Effector memory CD4-positive, alpha-beta T cell (primary cell): Measurements from ENCODE around the gene MFAP3L.

Experiments
- DNase-seq, 3 donors: peaks; one replicate each; pipeline ENCODE4 v3.0.0-alpha.2; 2020
- H3K27ac ChIP-seq: 2 replicates; pipeline ENCODE4 v1.7.0; 2013; ENCODE audit warnings: mild to moderate bottlenecking, low read length, moderate library complexity; ENCODE audit not compliant: insufficient read depth, poor library complexity, severe bottlenecking
- H3K27me3 ChIP-seq: replicated peaks from 2 replicates; pipeline ENCODE4 v1.7.0; 2013; ENCODE audit warnings: mild to moderate bottlenecking, low read length; ENCODE audit not compliant: insufficient read depth, control insufficient read depth, poor library complexity, severe bottlenecking
- H3K36me3 ChIP-seq: 2 replicates; pipeline ENCODE4 v1.7.0; 2013; ENCODE audit warnings: mild to moderate bottlenecking, low read length, moderate library complexity; ENCODE audit not compliant: control insufficient read depth, insufficient read depth
- H3K4me1 ChIP-seq: 2 replicates; pipeline ENCODE4 v1.7.0; 2013; ENCODE audit warnings: low read length, mild to moderate bottlenecking; ENCODE audit not compliant: control insufficient read depth, insufficient read depth, poor library complexity, severe bottlenecking
- H3K4me3 ChIP-seq: 2 replicates; pipeline ENCODE4 v1.7.0; 2013; ENCODE audit warnings: low read length, low read depth, mild to moderate bottlenecking; ENCODE audit not compliant: insufficient read depth, poor library complexity, severe bottlenecking
- H3K9me3 ChIP-seq: 2 replicates; pipeline ENCODE4 v1.7.0; 2013; ENCODE audit warnings: mild to moderate bottlenecking, low read length, moderate library complexity; ENCODE audit not compliant: control insufficient read depth
- total RNA-seq, 3 donors: gene quantifications; one replicate each; lab custom pipeline; 2026; lab: John Stamatoyannopoulos, UW

The MFAP3L gene
- total RNA-seq = 0.97 to 1.8 (median 1.2) reads per million in 3 donors

GRCh38 chr4:170026253-170027021 lies at the start of gene MFAP3L:
TSS of gene MFAP3L (minus strand) at chr4:170026395. CDS start at chr4:170005877, 20,518 bp downstream.
- DNase-seq = peak; percentile 71 to 75 (median 74)
- Histone ChIP-seq H3K36me3 (no peaks in the 10 kb centered on the region), H3K4me1 (no peaks in the 10 kb centered on the region), H3K27me3 (no peaks in the 10 kb centered on the region), H3K4me3 (peak within 1 kb of the TSS; percentile 84), H3K9me3 (no peaks in the 10 kb centered on the region), H3K27ac (peak within 1 kb of the TSS; percentile 76)

GRCh38 chr4:170071196-170071595 lies 45.0 kb upstream of the MFAP3L start:
- no peak for DNase-seq
- Histone ChIP-seq H3K4me1 (no peaks in the 10 kb centered on the region), H3K36me3 (no peaks in the 10 kb centered on the region), H3K27ac (no peak overlapping the region), H3K9me3 (no peaks in the 10 kb centered on the region), H3K4me3 (no peak overlapping the region), H3K27me3 (no peaks in the 10 kb centered on the region)

DNA sequence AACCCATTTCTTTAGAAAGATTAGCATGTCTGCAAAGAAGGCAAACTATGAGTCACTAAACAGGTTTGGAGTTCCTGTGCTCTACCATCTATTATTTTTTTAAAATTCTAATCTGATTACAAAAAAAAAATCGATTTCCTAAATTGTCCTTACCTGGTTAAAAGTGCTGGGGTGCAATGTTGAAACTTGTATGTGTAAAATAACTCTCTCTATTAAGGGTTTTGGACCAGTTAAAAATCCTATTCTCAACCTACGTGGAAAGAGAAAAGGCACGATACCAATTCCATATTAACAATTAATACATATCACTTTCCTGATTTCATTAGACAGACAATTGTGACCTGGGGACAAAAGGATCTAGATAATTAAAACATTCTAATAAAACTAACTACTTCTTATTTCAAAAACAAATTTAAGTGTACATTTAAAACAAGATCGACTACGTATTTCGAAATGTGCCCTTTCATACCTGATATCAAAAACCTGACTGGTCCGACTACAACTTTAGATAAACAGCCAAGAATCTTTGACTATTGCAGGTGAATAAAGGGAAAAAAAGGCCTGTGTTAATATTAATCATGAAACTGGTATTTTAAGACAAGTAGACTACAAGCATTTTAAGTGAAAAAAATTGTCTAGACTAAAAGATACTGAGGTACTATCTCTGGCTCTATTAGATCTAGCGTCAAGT lies 42.4 kb upstream of the MFAP3L start:
- DNase-seq = no peak

GRCh38 chr4:170059421-170059820 lies 33.2 kb upstream of the MFAP3L start:
- Histone ChIP-seq H3K9me3 (no peaks in the 10 kb centered on the region), H3K4me3 (no peak overlapping the region), H3K27ac (no peak overlapping the region), H3K36me3 (no peaks in the 10 kb centered on the region), H3K27me3 (no peaks in the 10 kb centered on the region), H3K4me1 (no peaks in the 10 kb centered on the region)
- no peak for DNase-seq

More for the DNA sequence above, 42.4 kb upstream of the MFAP3L start:
- H3K4me1 ChIP-seq = no peaks in the 10 kb centered on the region
- H3K36me3 ChIP-seq = no peaks in the 10 kb centered on the region
- H3K9me3 ChIP-seq = no peaks in the 10 kb centered on the region
- H3K4me3 ChIP-seq = no peak overlapping the region
- no peaks in the 10 kb centered on the region for H3K27me3 ChIP-seq
- no peak overlapping the region for H3K27ac ChIP-seq

DNA sequence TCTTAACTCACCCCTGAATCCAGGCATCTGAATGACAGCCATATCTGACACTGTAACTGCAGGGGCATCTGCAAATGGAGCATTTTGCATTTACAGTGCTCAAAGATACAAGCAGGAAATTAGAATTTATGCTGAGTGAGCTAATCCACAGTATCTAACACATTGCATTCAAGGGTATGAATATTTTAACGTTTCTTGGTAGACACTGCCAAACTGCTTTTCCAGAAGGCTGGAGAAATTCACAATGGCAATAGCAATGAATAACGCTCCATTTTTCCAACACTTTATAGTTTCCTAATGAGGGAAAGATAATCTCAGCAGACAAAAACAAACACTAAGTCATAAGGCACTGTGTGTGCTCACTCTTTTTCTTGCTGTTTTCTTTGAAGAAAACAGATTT lies 32.6 kb upstream of the MFAP3L start:
- H3K4me1 ChIP-seq = no peaks in the 10 kb centered on the region
- H3K9me3 ChIP-seq = no peaks in the 10 kb centered on the region
- DNase-seq = no peak
- no peak overlapping the region for H3K4me3 ChIP-seq
- H3K27ac ChIP-seq = no peak overlapping the region
- no peaks in the 10 kb centered on the region for H3K27me3 ChIP-seq
- H3K36me3 ChIP-seq = no peaks in the 10 kb centered on the region

- Histone ChIP-seq H3K4me1 (no peaks in the 10 kb centered on the region), H3K36me3 (no peaks in the 10 kb centered on the region), H3K9me3 (no peaks in the 10 kb centered on the region), H3K4me3 (no peak overlapping the region), H3K27me3 (no peaks in the 10 kb centered on the region), H3K27ac (no peak overlapping the region)
- no peak for DNase-seq
These were observed 31.7 kb upstream of the MFAP3L start for GRCh38 chr4:170057866-170058265.

DNA sequence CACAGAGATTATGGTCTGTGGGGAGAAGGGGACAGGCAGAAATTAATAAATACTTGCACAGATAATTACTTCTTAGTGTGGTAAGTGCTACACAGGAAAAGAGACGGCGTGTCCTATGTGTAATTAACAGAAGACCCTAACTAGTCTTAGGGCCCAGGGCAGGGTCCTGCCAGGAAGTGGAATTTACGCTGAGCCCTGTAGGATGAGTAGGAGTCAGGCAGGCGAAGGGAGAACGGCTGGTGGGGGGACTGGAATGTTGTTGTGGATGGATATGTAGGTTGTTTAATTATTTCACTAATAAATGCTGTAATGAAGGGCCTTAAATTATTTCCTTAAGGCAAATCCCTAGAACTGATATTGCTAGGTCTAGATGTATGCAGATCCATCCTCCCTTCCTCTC lies 26.7 kb upstream of the MFAP3L start:
- DNase-seq = no peak
- H3K36me3 ChIP-seq = no peaks in the 10 kb centered on the region
- no peaks in the 10 kb centered on the region for H3K4me1 ChIP-seq
- no peak overlapping the region for H3K27ac ChIP-seq
- H3K4me3 ChIP-seq = no peak overlapping the region
- H3K27me3 ChIP-seq = no peaks in the 10 kb centered on the region
- no peaks in the 10 kb centered on the region for H3K9me3 ChIP-seq

DNA sequence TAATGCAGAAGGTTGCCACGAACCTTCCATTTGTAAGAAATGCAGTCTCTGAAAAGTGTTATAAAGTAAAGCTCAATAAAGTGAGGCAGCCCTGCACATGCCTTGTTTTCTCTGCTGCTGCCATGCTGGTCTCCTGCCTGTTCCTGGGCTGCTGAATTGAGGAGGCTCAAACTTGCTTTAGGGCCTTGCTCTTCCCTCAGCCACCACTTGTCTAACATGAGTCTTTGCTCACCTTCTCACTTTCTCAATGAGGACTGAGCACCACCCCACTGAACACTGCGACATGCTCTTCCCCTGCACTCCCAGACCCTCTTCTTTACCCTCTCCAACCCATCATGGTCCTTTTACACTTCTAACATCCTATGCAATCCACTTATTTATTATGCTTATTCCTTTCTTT lies 25.2 kb upstream of the MFAP3L start:
- Histone ChIP-seq H3K4me3 (no peak overlapping the region), H3K27me3 (no peaks in the 10 kb centered on the region), H3K27ac (no peak overlapping the region), H3K36me3 (no peaks in the 10 kb centered on the region), H3K9me3 (no peaks in the 10 kb centered on the region), H3K4me1 (no peaks in the 10 kb centered on the region)
- DNase-seq = no peak

GRCh38 chr4:170049766-170050165 lies 23.6 kb upstream of the MFAP3L start:
- H3K9me3 ChIP-seq = no peaks in the 10 kb centered on the region
- H3K27ac ChIP-seq = no peak overlapping the region
- no peaks in the 10 kb centered on the region for H3K36me3 ChIP-seq
- no peak for DNase-seq
- no peaks in the 10 kb centered on the region for H3K4me1 ChIP-seq
- H3K27me3 ChIP-seq = no peaks in the 10 kb centered on the region
- H3K4me3 ChIP-seq = no peak overlapping the region

DNA sequence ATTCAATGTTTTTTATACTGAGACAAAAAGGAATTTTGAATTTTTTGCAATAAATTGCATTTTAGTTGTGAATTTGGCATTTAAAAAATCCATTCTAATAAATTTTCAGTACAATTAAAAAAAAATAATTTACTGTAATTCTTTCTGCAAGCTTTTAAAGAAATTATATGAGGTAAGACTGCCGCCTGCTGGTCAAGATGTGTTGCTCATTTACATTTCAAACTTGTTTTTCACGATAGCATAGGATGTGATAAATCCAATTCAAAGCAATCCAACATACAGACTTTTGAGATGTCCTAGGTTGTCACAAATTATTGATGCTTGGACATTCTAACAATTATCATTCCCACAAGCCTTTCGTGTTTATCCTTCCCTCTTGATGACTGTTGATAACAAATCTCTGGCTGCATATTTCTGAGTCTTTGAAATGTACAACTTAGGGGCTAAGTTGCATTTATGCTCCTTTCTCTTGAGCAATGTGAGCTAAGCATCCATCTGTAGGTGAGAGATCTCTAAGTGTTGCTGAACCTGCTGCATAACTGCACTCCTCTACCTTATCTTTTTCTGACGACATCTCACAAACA lies 21.7 kb upstream of the MFAP3L start:
- Histone ChIP-seq H3K27me3 (no peaks in the 10 kb centered on the region), H3K36me3 (no peaks in the 10 kb centered on the region), H3K4me3 (no peak overlapping the region), H3K9me3 (no peaks in the 10 kb centered on the region), H3K4me1 (no peaks in the 10 kb centered on the region), H3K27ac (no peak overlapping the region)
- DNase-seq = peak in 1 of 3 donors; percentile 37
